Endometrial microvascular endothelial cells (primary cell): Measurements from ENCODE around the gene KRT9. TPM values are rescaled to one million over a fixed set of nuclear protein-coding genes. Genes with fewer than 3 reads are reported as not detected.

Source experiments
- in situ Hi-C: cut with HindIII; loops from 2 replicates; pipeline ENCODE4 v1.10.0; 2017; ENCODE audit warnings: low sequenced_read_pairs, low pct_unique_long_range_greater_than_20kb; ENCODE audit errors: inconsistent ontology term
- total RNA-seq: library from RNA; depleted of rRNA; stranded (reverse); fragments of >200 nt; gene quantifications from one replicate; pipeline ENCODE4 v1.2.3, GENCODE V29; 2015; ENCODE audit errors: inconsistent ontology term

The KRT9 gene
- total RNA-seq, 1 donor from 2014 or later = not detected

DNA sequence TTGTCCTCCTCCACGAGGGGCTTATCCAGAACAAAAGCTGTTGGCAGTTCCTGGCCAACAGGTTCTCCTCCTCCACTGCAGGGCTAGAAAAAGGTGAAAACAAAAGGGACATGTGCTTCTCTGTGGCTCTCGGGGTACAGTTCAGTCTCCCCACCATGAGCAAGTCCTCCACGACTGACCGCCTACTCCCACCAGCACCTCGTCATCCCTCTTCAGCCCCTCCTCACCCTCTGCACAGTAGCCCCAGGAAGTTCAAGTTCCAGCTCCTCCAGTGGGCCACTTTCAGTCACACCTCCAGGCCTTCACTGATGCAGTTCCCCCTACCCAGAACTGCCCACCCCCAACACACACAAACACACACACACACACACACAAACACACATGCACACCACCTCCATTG lies 19.4 kb downstream of the KRT9 start:
- in situ Hi-C loops = no loop called here

GRCh38 chr17:41551365-41551764 lies 20.5 kb downstream of the KRT9 start:
- in situ Hi-C loops = no loop called here

DNA sequence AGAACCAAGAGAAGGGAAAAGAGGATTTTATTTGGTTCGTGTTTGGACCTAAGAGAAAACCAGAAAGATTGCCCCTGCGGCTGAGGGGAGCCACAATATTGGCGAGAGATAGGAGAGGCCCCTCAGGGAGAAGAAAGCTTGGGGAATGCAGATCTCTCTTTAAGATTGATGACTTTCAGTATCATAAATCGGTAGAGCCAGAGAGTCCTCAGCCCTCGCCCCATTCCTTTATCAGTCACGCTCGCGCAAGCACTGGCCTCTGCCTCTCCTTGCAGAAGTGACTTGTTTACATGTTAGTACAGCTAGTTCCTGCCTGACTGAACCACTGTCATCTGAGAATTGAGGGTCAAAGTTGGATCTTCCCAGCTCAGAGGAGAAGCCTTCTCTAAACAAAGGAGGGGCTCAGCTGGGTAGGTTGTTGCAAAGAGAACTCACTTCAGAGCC lies 22.2 kb downstream of the KRT9 start:
- in situ Hi-C loops = loop anchor here (10.0 kb wide), 1 partner anchor 85 kb away; no protein-coding TSS in a partner anchor

DNA sequence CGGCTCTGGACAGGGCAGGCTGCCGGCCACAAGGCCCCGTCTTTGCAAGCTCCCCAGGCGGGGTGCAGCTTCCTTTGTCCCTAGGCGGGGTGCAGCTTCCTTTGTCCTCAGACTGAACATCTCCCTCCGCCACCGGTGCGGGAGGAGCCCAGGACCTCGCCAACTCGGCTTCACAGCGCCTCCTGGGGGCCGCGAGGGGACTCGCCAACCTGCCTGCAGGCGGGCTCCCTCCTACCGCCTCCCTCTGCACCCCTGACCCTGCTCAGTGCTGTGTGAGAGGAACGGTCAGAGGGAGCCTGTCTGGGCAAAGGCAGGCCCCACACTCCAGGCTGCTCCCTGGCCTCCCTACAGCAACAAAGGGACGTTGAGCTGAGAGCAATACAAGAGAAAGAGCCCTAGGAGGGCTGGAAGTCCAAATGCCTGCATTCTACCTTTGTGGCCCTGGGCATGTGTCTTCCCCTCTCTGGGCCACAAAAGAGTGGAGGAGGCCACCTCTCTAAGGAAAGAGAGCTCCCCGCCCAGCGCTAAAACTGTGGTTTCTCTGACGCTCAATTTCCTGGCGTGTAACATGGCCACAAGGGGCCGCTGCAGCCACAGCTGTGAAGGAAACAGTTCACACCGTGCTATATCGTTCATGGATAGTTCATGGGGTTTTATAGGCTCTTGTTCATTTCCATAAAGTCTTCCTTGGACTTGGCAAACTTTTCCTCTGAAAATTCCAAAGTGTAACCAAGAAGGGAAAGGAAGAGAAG lies 22.8 kb downstream of the KRT9 start:
- in situ Hi-C loops = loop anchor here (10.0 kb wide), 1 partner anchor 86 kb away; no protein-coding TSS in a partner anchor

GRCh38 chr17:41547921-41548843 lies 23.7 kb downstream of the KRT9 start:
- in situ Hi-C loops = loop anchor here (10.0 kb wide), 1 partner anchor 87 kb away; no protein-coding TSS in a partner anchor

DNA sequence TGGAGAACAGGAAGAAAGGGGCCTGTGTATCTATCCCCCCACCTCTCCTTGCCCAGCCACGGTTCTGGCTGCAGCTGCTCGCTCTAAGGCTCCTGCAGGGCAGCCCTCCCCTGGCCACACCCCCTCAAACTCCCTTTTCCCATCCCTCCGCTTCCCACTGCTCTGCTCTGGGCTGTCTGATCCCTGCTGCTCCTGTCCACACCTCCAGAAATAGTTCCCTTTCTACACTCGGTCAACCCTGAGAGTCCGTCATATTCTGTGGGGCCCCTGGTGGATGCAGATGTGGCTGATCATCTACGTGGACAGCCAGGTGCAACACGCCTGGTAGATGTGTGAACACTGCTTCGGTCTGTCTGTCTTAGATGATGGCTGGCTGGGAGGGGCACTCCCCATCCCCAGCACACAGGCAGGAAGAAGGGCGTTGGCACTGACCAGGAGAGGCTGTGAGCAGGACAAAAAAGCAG lies 24.4 kb downstream of the KRT9 start:
- in situ Hi-C loops = loop anchor here (10.0 kb wide), 1 partner anchor 87 kb away; no protein-coding TSS in a partner anchor

- in situ Hi-C loops = loop anchor here (10.0 kb wide), 1 partner anchor 88 kb away; no protein-coding TSS in a partner anchor
These were observed 25.0 kb downstream of the KRT9 start for GRCh38 chr17:41546819-41547218.

- in situ Hi-C loops = loop anchor here (10.0 kb wide), 1 partner anchor 89 kb away; no protein-coding TSS in a partner anchor
These were observed 25.9 kb downstream of the KRT9 start for GRCh38 chr17:41545829-41546410.

DNA sequence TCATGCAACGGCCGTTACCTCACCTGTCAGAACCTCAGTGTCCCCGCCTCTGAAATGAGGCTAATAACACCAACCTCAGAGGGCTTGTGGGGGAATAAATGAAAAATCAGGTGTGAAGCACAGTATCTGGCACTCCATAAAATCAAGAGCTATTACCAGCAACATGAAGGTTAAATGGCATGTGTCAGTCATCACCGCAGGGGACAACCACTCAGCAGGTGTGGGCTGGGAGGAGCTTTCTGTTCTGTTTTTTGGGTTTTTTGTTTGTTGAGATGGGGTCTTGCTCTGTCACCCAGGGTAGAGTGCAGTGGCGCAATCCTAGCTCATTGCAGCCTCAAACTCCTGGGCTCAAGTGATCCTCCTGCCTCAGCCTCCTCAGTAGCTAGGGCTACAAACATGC lies 26.9 kb downstream of the KRT9 start:
- in situ Hi-C loops = loop anchor here (10.0 kb wide), 1 partner anchor 90 kb away; no protein-coding TSS in a partner anchor

DNA sequence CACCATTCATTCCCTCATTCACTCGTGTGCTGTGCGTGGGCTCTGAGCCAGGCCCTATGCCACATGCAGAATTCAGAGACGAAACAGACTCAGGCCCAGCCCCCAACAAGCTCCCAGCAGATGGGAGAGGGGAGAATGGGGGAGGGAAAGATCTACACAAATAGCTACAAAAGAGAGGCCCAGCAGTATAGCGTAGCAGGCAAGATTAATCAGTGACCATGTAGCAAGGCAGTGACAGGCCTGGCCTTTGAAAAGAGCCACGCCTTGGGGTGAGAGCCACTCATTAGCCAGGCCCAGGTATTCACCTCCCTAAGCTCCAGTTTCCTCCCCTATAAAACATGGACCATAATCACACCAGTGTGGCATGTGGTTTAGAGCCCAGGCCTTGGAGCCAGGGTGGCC lies 27.4 kb downstream of the KRT9 start:
- in situ Hi-C loops = loop anchor here (10.0 kb wide), 1 partner anchor 90 kb away; no protein-coding TSS in a partner anchor

GRCh38 chr17:41542786-41543185 lies 29.1 kb downstream of the KRT9 start:
- in situ Hi-C loops = loop anchor here (10.0 kb wide), 1 partner anchor 92 kb away; no protein-coding TSS in a partner anchor

DNA sequence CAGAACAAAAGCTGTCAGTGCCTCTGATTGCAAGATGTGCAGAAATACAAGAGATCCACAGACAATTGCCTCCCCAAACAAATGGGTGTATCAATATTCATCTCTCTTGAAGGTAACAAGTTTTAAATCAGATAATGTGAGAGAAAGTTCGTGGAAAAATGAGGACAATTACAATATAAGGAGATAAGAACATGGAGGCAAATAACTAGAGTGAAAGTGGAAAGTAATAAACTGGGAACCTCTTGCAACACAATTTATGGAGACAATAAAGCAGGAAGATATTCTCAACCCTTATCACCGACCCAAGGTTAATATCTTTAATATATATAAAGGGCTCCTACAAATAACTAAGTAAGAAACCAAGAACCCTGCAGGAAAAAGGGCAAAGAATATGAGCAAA lies 29.5 kb downstream of the KRT9 start:
- in situ Hi-C loops = loop anchor here (10.0 kb wide), 1 partner anchor 92 kb away; no protein-coding TSS in a partner anchor

- in situ Hi-C loops = loop anchor here (10.0 kb wide), 1 partner anchor 94 kb away; no protein-coding TSS in a partner anchor
These were observed 30.8 kb downstream of the KRT9 start for GRCh38 chr17:41540921-41541625.

DNA sequence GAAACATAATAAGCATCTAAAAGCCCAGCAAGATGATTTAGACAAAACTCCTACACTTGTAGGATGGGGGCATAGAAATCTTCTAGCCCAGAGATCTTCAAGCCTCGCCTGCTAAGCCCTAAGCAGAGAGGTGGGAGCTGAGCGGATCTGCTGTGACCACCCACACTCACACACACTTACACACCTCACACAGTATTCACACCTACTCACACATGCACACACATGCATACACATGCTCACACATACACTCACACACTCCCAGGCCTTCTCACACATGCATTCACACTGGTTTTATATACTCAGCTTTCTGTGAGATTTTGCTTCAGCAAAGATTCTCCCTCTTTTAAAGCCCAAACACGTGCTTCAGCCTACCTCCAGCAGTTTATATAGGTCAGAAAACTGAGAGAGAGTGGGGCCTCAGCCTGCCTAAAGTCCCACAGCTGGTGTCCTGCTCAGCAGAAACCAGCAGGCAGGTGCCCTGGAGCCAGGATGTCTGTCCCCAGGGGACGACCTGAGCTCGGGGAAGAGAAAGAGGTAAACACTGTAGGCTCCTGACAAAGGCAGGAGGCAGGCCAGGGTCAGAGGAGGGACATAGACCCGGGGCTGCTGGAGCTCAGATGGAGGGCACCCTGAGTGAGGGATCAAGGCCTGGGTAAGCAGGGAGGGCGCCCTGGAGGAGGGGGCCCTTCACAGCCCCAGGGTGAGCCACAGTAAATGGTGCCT lies 31.7 kb downstream of the KRT9 start:
- in situ Hi-C loops = loop anchor here (10.0 kb wide), 1 partner anchor 95 kb away; no protein-coding TSS in a partner anchor

- in situ Hi-C loops = no loop called here
These were observed 32.8 kb downstream of the KRT9 start for GRCh38 chr17:41539071-41539492.

GRCh38 chr17:41538565-41538991 lies 33.3 kb downstream of the KRT9 start:
- in situ Hi-C loops = no loop called here

GRCh38 chr17:41537990-41538389 lies 33.9 kb downstream of the KRT9 start:
- in situ Hi-C loops = no loop called here
